ENCODE data around the gene PHF20.

- TF ChIP-seq CTCF (IDR thresholded peaks at IDR 0.05) = no peak
- TF ChIP-seq POLR2A (IDR thresholded peaks at IDR 0.05) = no peak
These were observed 61.4 kb downstream of the PHF20 start for GRCh38 chr20:35833241-35833640.
